C4-2B (cell line): Measurements from ENCODE around the gene IRX4.

Source experiments
- H3K27ac ChIP-seq: fragments of 450-650 bp; 2 replicates; pipeline ENCODE4 v1.5.1; 2017
- CTCF ChIP-seq: fragments of 450-650 bp; conservative IDR thresholded peaks from 2 replicates; pipeline ENCODE4 v1.5.1; 2017; ENCODE audit warnings: mild to moderate bottlenecking
- ZFX ChIP-seq: fragments of 450-650 bp; IDR thresholded peaks from 2 replicates; pipeline ENCODE4 v1.6.1; 2017

IRX4 gene

DNA sequence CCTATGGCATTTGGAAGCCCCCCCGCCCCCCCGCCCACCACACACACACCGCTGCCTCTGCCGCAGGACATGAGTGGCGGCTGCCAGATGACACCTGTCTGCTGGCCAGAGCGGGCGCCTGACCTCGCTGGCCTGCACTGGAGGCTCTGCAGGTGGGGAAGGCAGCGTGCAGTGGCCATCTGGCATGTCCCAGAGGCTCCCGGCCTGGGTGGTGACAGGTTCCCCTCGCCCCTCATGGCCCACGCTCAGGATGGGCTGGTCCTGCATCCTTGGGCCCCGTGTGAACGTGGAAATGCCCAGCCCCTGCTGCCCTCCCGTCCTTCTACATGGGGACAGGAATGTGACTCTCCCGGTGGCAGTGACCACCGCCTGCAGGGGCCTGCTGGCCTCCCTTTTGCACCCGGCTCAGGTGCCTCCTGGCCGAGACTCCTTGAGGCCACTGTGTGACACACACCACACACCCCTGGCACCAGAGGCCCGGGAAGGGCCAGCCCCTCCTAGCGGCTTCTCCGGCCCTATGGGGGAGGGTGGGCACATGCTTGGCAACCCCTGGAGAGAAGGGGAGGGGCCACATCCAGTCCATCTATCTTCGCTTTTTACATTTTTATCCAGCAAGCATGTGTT is 30.3 kb downstream of the IRX4 start:
- no peak overlapping the region for H3K27ac ChIP-seq
- TF ChIP-seq CTCF (no peak), ZFX (no peak)

- no peak for TF ChIP-seq ZFX
- TF ChIP-seq CTCF: no peak
Measured at GRCh38 chr5:1851290-1851934, 31.3 kb downstream of the IRX4 start.

GRCh38 chr5:1850324-1851154 is 32.2 kb downstream of the IRX4 start:
- TF ChIP-seq CTCF (no peak), ZFX (no peak)
- no peak overlapping the region for H3K27ac ChIP-seq

More at GRCh38 chr5:1851290-1851934, 31.3 kb downstream of the IRX4 start:
- H3K27ac ChIP-seq: no peak overlapping the region

GRCh38 chr5:1847611-1848010 is 35.1 kb downstream of the IRX4 start:
- no peak overlapping the region for H3K27ac ChIP-seq
- TF ChIP-seq CTCF (no peak), ZFX (no peak)

- H3K27ac ChIP-seq: no peak overlapping the region
- TF ChIP-seq ZFX: no peak
- no peak for TF ChIP-seq CTCF
Measured at GRCh38 chr5:1847056-1847455, 35.7 kb downstream of the IRX4 start.

DNA sequence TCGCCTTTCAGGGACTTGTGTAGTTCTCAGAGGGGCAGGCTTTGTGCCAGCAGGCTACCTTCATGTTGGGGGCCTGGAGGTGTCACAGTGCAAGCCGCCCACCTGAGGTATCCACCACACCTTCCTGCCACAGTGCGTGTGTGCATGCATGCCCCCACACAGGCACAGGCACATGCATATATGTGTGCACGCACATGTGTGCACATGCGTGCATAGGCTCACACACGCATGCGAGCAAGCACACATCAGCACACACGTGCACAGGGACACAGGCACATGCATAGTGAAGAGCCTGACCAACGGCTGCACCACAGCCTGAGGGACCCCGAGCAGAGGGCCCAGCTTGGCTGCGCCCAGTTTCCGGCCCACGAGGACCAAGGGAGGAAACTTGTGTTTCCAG is 36.1 kb downstream of the IRX4 start:
- TF ChIP-seq CTCF (no peak), ZFX (no peak)
- no peak overlapping the region for H3K27ac ChIP-seq

DNA sequence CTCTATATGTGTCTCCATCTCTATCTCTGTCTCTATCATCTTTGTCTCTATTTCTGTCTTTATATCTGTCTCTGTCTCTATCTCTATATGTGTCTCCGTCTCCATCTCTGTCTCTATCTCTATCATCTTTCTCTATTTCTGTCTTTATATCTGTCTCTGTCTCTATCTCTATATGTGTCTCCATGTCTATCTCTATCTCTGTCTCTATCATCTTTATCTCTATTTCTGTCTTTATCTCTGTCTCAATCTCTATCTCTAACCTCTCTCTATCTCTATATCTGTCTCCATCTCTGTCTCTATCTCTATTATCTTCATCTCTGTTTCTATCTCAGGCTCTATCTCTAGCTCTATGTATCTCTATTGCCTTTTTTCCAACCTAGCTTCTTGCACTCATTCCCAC is 37.0 kb downstream of the IRX4 start:
- H3K27ac ChIP-seq: no peak overlapping the region
- TF ChIP-seq CTCF: no peak
- no peak for TF ChIP-seq ZFX
